Esophagus muscularis mucosa (tissue), 4 donors: Measurements from ENCODE around the gene SLN. TPM values are rescaled to one million over a fixed set of nuclear protein-coding genes. Genes with fewer than 3 reads are reported as not detected.

Experiments used
- DNase-seq: peaks from one replicate; pipeline ENCODE4 v3.0.0-alpha.2; 2017; ENCODE audit errors: extremely low spot score
- H3K27ac ChIP-seq, 4 donors: fragments of 200-600 bp; sonication (generic); replicated peaks in 1 of 4; 1 replicate in 3 of 4; 2 replicates in 1 of 4; pipeline ENCODE4 v1.5.1; 2016 to 2019; ENCODE audit warnings: mild to moderate bottlenecking in 1 of 4
- H3K27me3 ChIP-seq, 4 donors: fragments of 200-600 bp; sonication (generic); one replicate each; pipeline versions ENCODE4 v1.5.1 to v1.6.0; 2016 to 2019
- H3K36me3 ChIP-seq, 4 donors: fragments of 200-600 bp; sonication (generic); one replicate each; pipeline ENCODE4 v1.5.1; 2016 to 2019
- H3K4me1 ChIP-seq, 4 donors: fragments of 200-600 bp; sonication (generic); one replicate each; pipeline ENCODE4 v1.5.1; 2016 to 2019
- H3K4me3 ChIP-seq, 4 donors: fragments of 200-600 bp; sonication (generic); 1 replicate in 2 of 4; 2 replicates in 2 of 4; pipeline ENCODE4 v1.5.1; 2016 to 2019; ENCODE audit warnings: mild to moderate bottlenecking in 4 of 4, moderate library complexity in 1 of 4
- H3K9me3 ChIP-seq, 4 donors: fragments of 200-600 bp; sonication (generic); 1 replicate in 3 of 4; 2 replicates in 1 of 4; pipeline ENCODE4 v1.5.1; 2016 to 2019
- CTCF ChIP-seq, 3 experiments: fragments of 200-600 bp in 2 of 3; fragments of 450-650 bp in 1 of 3; sonication (generic) in 2 of 3; IDR thresholded peaks; one replicate each; pipeline ENCODE4 v1.5.1; 2017 to 2019; ENCODE audit warnings: antibody characterized with exemption in 3 of 3, mild to moderate bottlenecking in 2 of 3, moderate library complexity in 1 of 3
- EP300 ChIP-seq: sonication (generic); formaldehyde crosslinking; IDR thresholded peaks from one replicate; pipeline ENCODE4 v1.6.1; 2017; ENCODE audit warnings: antibody characterized with exemption
- POLR2A ChIP-seq: fragments of 450-650 bp; IDR thresholded peaks from one replicate; pipeline ENCODE4 v1.6.1; 2017; ENCODE audit warnings: antibody characterized with exemption, moderate library complexity, mild to moderate bottlenecking, low read depth
- POLR2AphosphoS5 ChIP-seq, 2 donors: sonication (generic); formaldehyde crosslinking; IDR thresholded peaks; one replicate each; pipeline ENCODE4 v1.6.1; 2017; ENCODE audit warnings: antibody characterized with exemption in 2 of 2
- WGBS: methylation state at CpG from one replicate; pipeline ENCODE4 v1.1.5; 2018; 5-methylcytosine and 5-hydroxymethylcytosine counted together
- intact Hi-C: fragments of 100-400 bp; cut with DNase I; formaldehyde crosslinking; loops from one replicate; pipeline ENCODE4 v1.15.1; 2023
- total RNA-seq, 4 donors: library from RNA; depleted of rRNA; stranded (reverse); fragments of >200 nt; gene quantifications; one replicate each; pipeline versions ENCODE4 v1.1.0 to v1.2.1, GENCODE V29; 2016

SLN gene
- total RNA-seq, 4 donors from 2014 or later, result 0.65 TPM; not detected in 3

GRCh38 chr11:107683061-107683460, 28.8 kb downstream of the SLN start:
- intact Hi-C loops, result no loop called here
- 84% methylated on average over 2 of the region's 2 CpGs for WGBS
- Histone ChIP-seq H3K4me1 (no peaks in the 10 kb centered on the region), H3K9me3 (no peaks in the 10 kb centered on the region), H3K27ac (no peak overlapping the region), H3K36me3 (no peaks in the 10 kb centered on the region), H3K27me3 (no peaks in the 10 kb centered on the region), H3K4me3 (no peak overlapping the region)
- TF ChIP-seq CTCF (IDR thresholded peaks at IDR 0.05) (no peak), POLR2AphosphoS5 (IDR thresholded peaks at IDR 0.05) (no peak)
- DNase-seq, result no peak

- Histone ChIP-seq H3K9me3 (no peaks in the 10 kb centered on the region), H3K4me1 (no peaks in the 10 kb centered on the region), H3K27ac (no peak overlapping the region), H3K4me3 (no peak overlapping the region), H3K36me3 (no peaks in the 10 kb centered on the region), H3K27me3 (no peaks in the 10 kb centered on the region)
- DNase-seq, result peak; percentile 50
- intact Hi-C loops, result no loop called here
- WGBS, result 78% methylated on average over 5 of the region's 5 CpGs
- TF ChIP-seq POLR2A, result no peak
- TF ChIP-seq EP300, result no peak
- no peak for TF ChIP-seq CTCF (IDR thresholded peaks at IDR 0.05)
- TF ChIP-seq POLR2AphosphoS5 (IDR thresholded peaks at IDR 0.05), result no peak
These were observed 29.3 kb downstream of the SLN start for GRCh38 chr11:107682572-107682971.

- intact Hi-C loops, result no loop called here
- WGBS, result 92% methylated on average over 4 of the region's 4 CpGs
These were observed 29.7 kb downstream of the SLN start for GRCh38 chr11:107682171-107682570.

GRCh38 chr11:107679255-107680024, 32.4 kb downstream of the SLN start:
- no peak overlapping the region for H3K4me3 ChIP-seq
- no peak for DNase-seq
- intact Hi-C loops, result no loop called here
- WGBS, result 84% methylated on average over 4 of the region's 4 CpGs
- H3K4me1 ChIP-seq, result no peaks in the 10 kb centered on the region
- H3K36me3 ChIP-seq, result no peaks in the 10 kb centered on the region
- H3K27ac ChIP-seq, result no peak overlapping the region
- no peaks in the 10 kb centered on the region for H3K27me3 ChIP-seq
- H3K9me3 ChIP-seq, result no peaks in the 10 kb centered on the region
- TF ChIP-seq POLR2A, result no peak
- TF ChIP-seq CTCF (IDR thresholded peaks at IDR 0.05), result no peak

More at GRCh38 chr11:107682171-107682570, 29.7 kb downstream of the SLN start:
- Histone ChIP-seq H3K4me3 (no peak overlapping the region), H3K4me1 (no peaks in the 10 kb centered on the region), H3K9me3 (no peaks in the 10 kb centered on the region), H3K27ac (no peak overlapping the region), H3K36me3 (no peaks in the 10 kb centered on the region), H3K27me3 (no peaks in the 10 kb centered on the region)
- DNase-seq, result peak; percentile 24
- no peak for TF ChIP-seq POLR2AphosphoS5 (IDR thresholded peaks at IDR 0.05)
- TF ChIP-seq CTCF (IDR thresholded peaks at IDR 0.05), result no peak
- TF ChIP-seq POLR2A, result no peak
- no peak for TF ChIP-seq EP300

- Histone ChIP-seq H3K9me3 (no peaks in the 10 kb centered on the region), H3K36me3 (no peaks in the 10 kb centered on the region), H3K27ac (no peak overlapping the region), H3K4me1 (no peaks in the 10 kb centered on the region), H3K27me3 (no peaks in the 10 kb centered on the region), H3K4me3 (no peak overlapping the region)
- TF ChIP-seq POLR2AphosphoS5 (IDR thresholded peaks at IDR 0.05) (no peak), POLR2A (no peak)
- DNase-seq, result no peak
- intact Hi-C loops, result no loop called here
- WGBS, result 76% methylated on average over 6 of the region's 6 CpGs
These were observed 33.3 kb downstream of the SLN start for GRCh38 chr11:107678632-107678971.
